Activated T-cell treated with anti-CD3 and anti-CD28 coated beads for 4 hours (primary cell): ENCODE data around the gene MICAL2.
A peak's percentile ranks its signal among the peaks of the same experiment; 100 is the strongest.

Experiments used
- DNase-seq: peaks from one replicate; pipeline ENCODE4 v3.0.0-alpha.2; 2020

Gene MICAL2, protein sequence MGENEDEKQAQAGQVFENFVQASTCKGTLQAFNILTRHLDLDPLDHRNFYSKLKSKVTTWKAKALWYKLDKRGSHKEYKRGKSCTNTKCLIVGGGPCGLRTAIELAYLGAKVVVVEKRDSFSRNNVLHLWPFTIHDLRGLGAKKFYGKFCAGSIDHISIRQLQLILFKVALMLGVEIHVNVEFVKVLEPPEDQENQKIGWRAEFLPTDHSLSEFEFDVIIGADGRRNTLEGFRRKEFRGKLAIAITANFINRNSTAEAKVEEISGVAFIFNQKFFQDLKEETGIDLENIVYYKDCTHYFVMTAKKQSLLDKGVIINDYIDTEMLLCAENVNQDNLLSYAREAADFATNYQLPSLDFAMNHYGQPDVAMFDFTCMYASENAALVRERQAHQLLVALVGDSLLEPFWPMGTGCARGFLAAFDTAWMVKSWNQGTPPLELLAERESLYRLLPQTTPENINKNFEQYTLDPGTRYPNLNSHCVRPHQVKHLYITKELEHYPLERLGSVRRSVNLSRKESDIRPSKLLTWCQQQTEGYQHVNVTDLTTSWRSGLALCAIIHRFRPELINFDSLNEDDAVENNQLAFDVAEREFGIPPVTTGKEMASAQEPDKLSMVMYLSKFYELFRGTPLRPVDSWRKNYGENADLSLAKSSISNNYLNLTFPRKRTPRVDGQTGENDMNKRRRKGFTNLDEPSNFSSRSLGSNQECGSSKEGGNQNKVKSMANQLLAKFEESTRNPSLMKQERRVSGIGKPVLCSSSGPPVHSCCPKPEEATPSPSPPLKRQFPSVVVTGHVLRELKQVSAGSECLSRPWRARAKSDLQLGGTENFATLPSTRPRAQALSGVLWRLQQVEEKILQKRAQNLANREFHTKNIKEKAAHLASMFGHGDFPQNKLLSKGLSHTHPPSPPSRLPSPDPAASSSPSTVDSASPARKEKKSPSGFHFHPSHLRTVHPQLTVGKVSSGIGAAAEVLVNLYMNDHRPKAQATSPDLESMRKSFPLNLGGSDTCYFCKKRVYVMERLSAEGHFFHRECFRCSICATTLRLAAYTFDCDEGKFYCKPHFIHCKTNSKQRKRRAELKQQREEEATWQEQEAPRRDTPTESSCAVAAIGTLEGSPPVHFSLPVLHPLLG

DNA sequence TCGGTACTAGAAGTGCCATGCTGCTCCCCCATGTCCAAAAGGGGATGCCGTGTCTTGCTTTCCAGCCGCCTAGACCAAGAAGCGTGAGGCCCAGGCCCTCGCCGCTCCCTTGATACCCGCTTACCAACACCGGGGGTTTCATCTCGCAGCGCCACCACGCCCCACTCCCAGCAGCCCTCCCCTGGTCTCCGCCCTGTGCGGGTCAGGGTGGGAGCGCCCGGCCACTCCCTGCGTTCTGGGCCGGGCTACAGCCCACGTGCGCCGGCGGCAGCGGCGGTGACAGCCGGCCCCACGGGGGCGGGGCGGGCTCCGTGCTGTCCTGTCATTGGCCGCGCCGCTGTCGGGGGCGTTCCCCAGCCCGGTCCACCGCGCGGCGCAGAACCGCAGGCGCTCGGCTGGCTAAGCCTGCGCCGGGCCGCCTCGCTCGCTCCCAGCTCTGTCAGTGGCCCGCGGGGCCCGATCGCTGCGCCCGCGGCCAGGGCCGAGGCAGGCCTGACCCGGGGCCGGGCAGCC lies at the start of gene MICAL2:
TSS of gene MICAL2 (plus strand) at position 390 of the 513 bp plus-strand sequence. CDS start 51,566 bp downstream, outside the sequence.
- peak; percentile 71 for DNase-seq

DNA sequence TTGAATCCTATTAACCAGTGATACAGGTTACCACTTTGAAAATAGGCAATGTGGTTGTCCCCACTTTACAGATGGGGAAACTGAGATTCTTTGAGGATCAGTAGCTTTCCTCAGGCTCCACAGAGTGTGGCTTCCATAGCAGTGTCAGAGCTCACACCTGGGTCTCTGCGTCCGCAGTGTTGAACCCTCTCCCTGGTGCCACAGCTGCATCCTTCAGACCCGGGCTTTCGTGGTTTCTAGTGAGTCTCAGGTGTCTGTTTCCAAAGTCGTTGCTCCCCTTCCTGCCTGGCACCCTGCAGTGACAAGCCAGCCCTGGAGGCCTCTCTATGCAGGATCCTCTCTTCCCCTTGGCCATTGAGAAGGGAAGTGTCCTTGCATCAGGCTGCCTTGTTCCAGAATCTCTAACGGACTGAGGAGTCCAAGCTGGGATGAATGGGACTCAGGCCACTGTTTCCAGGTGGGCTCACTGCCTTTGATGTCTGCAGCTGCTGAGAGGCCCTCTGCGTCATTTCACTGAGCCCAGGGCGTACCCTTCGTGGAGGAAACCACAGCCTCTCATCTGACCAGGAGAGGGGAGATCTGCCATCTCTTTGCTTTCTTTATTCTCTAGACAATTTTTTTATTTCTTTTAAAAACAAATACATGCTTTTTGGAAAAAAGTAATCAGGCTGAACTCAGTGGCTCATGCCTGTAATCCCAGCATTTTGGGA lies 48.4 kb upstream of the MICAL2 start:
- DNase-seq = no peak

DNA sequence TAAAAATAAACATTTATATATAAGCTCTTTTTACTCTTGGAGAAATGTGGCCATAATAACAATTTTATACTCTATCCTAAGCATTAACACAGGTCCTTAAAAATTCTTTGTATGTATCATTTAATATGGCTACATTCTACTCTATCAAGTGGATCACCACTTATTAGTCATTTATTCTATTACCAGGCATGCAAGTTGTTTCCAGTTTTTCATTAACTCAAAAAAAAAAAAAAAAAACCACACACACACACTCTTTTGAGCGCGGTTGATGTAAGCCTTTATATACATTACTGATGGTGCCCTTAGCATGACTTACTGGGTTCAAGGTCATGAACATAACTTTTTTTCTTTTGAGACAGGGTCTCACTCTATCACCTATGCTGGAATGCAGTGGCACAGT lies 47.1 kb upstream of the MICAL2 start:
- DNase-seq = no peak

DNA sequence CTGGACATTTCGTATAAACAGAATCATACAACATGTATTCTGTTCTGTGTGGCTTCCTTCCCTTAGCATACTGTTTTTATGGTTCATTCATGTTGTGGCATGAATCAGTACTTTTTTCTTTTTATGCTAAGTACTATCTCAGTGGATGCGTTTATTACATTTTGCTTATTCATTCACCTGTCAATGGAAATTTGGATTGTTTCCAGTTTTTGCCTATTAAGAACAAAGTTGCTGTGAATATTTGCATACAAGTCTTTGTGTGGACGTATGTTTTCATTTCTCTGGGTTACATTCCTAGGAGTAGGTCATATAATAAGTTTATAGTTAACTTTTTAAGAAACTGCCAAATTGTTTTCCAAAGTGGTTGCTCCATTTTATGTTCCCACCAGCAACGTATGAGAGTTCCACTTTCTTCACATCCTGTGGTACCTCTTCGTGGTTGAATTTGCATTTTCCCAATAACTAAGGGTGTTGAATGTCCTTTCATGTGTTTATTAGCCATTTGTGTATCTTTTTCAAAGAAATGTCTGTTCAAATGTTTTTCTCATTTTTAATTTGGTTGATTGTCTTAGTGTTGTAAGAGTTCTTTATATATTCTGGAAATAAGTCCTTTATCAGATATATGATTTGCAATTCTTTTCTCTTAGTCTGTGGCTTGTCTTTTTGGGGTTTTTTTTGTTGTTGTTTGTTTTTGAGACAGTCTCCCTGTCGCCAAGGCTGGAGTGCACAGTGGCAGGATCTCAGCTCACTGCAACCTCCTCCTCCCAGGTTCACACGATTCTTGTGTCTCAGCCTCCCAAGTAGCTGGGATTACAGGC lies 46.0 kb upstream of the MICAL2 start:
- DNase-seq = no peak

DNA sequence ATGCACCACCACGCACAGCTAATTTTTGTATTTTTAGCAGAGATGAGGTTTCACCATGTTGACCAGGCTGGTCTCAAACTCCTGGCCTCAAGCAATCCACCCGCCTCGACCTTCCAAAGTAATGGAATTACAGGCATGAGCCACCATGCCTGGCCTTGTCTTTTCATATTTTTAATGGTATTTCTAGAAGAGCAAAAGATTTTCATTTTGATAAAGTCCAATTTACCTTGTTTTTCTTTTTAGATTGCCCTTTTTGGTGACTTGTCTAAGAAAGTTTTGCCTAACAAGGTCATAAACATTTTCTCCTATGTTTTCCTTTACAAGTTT lies 45.5 kb upstream of the MICAL2 start:
- DNase-seq = no peak

GRCh38 chr11:12066056-12066798 lies 44.2 kb upstream of the MICAL2 start:
- DNase-seq = no peak

DNA sequence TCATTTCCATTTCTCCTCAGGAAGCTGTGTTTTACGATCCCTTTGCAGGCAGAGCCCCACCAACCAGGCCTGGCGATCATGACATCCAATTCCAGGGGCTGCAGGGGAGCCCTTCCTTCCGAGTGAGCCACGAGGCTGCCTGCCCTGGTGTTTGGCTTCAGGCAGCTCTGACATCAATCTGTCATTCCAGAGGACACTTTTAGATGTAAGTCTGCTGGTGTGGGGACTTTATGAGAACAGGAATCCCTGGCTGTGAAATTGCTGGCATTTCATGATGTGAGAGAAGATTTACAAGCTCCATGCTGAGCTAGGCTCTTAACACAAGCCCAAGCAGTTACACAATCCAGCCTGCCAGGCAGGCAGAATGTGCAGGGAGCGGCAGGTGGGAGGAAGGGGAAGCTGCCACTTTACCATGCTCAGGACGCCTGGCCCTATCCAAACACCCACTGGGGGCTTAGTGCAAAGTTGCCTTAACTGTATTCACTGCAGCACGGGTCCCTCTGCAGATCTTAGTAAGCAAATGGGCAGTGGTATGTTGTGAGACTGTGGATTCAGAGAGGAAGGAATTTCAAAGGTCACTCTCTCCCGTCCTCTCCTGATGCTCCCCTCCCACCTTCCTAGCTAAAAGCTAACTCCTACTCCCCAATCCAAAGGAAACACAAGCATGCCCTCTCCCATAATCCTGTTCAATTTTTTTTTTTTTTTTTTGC lies 43.4 kb upstream of the MICAL2 start:
- no peak for DNase-seq

DNA sequence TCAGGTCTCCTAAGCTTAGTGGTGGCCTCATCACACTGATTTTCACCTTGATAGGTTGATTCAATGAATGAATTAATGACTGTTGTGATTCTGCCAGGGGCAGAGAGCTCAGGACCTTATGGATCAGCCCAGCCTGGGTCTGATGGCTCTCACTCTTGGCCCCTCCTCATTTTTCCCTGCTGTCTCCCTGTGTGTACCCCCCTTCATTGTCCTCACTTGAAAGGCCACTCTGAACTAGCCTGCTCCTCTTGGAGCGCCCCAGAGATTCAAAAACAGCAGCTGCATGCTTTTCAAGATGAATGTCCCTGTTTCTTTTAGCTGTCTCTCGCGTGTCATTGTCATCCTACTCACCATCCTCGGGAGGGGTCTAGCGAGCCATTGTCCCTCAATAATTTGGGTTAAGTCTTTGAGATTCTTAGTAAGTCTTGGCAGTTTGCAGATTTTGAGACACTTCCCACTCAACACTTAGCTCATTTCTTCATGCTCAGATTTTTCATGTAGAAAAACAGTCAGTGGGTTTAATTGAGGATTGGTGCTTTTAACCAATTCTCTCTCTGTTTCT lies 42.5 kb upstream of the MICAL2 start:
- DNase-seq = no peak

- DNase-seq = no peak
Measured at GRCh38 chr11:12069066-12069676, 41.2 kb upstream of the MICAL2 start.

DNA sequence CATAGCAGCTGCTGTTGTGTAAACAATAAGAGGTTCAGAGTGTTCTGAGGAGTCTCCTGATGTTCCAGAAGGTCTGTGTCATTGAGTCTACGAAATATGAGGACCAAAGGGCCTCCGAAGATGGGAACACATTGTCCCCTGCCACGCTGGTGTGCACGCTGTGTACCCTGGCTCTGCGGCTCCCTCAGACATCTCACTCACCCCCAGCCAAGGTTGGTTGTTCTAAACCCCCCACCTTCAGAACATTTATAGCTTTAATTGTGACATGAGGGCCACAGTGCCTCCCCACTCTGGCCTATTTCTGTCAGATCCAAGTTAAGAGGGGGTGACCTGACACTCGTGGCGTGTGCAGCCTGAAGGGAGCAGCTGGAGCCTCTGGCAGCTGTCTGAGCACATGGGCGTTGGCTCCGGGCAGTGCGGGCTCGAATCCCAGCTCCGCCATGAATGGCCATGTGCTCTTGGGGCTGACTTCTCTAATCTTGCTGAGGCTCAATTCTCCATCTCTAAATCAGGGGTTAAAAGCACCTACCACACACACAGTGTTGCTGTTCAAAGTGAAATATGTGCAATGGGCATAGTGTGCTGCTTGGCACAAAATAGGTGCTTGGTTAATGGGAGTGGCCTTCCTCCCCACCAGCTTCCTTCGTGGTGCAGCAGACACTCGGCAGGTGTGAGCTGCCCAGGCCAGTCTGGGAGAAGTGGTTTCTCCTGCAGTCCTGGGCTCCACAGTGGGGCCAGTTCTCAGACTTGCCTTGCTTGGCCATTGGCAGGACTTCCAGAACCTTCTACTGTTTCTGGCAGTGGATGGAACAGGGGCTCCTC lies 39.7 kb upstream of the MICAL2 start:
- no peak for DNase-seq

- DNase-seq = no peak
Measured at GRCh38 chr11:12071574-12071973, 38.8 kb upstream of the MICAL2 start.

- DNase-seq = no peak
Measured at GRCh38 chr11:12073436-12073835, 37.0 kb upstream of the MICAL2 start.

GRCh38 chr11:12073886-12074285 lies 36.5 kb upstream of the MICAL2 start:
- DNase-seq = no peak

DNA sequence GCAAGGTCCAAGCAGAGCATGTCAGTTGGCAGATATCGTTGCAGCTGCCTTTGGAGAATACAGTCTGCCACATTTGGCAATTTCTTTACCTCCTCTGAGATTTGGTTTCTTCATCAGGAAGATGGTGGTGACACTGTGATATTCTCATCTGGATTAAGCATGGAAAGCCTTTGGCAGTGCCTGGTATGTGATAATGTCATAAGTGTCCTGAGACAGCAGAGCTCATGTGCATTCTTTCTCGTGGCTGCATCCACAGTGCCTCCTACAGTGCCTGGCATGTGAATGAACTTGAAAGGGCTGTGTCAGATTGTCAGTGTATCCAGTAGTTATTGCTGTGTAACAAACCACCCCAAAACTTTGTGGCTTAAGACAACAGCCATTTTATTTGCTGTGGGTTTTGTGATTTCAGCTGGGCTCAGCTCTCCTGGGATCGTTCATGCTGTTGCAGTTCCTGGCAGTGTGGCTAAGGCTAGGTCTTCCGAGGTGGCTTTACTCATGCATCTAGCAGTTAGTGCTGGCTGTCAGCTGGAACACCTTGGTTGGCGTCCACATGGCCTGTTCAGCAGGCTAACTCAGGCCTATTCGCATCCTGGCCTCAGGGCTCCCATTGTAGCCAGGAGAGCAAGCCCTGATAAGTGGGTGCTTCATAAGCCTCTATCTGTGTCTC lies 35.7 kb upstream of the MICAL2 start:
- no peak for DNase-seq

- no peak for DNase-seq
Measured at GRCh38 chr11:12075291-12075690, 35.1 kb upstream of the MICAL2 start.

- no peak for DNase-seq
Measured at GRCh38 chr11:12075822-12076821, 34.3 kb upstream of the MICAL2 start.
